H9 (cell line): ENCODE data around the gene FOXK1. TPM values are rescaled to one million over a fixed set of nuclear protein-coding genes. Genes with fewer than 3 reads are reported as not detected.

ENCODE experiments used
- DNase-seq: peaks from one replicate; pipeline ENCODE4 v3.0.0-alpha.2; 2017
- H2AFZ ChIP-seq: one replicate; pipeline ENCODE4 v1.6.1; 2013; ENCODE audit warnings: mild to moderate bottlenecking, low read length, control low read depth, moderate library complexity
- H2AK5ac ChIP-seq: 2 replicates; pipeline ENCODE4 v1.6.1; 2013; ENCODE audit warnings: low read length, control low read depth, mixed read lengths; ENCODE audit not compliant: insufficient read length
- H2BK120ac ChIP-seq: one replicate; pipeline ENCODE4 v1.6.1; 2013; ENCODE audit warnings: low read depth, mild to moderate bottlenecking, low read length, control low read depth, inconsistent platforms; ENCODE audit not compliant: poor library complexity, severe bottlenecking
- H2BK12ac ChIP-seq: 2 replicates; pipeline ENCODE4 v1.6.1; 2013; ENCODE audit warnings: low read length, control low read depth, mixed read lengths, low read depth; ENCODE audit not compliant: insufficient read length
- H2BK15ac ChIP-seq: 2 replicates; pipeline ENCODE4 v1.6.1; 2013; ENCODE audit warnings: low read depth, low read length, control low read depth
- H2BK20ac ChIP-seq: one replicate; pipeline ENCODE4 v1.6.1; 2013; ENCODE audit warnings: low read depth, mild to moderate bottlenecking, low read length, control low read depth, inconsistent platforms; ENCODE audit not compliant: poor library complexity, severe bottlenecking
- H2BK5ac ChIP-seq: 2 replicates; pipeline ENCODE4 v1.6.1; 2013; ENCODE audit warnings: low read length, control low read depth, mixed read lengths; ENCODE audit not compliant: insufficient read length
- H3K14ac ChIP-seq: 2 replicates; pipeline ENCODE4 v1.6.1; 2013; ENCODE audit warnings: low read length, control low read depth; ENCODE audit not compliant: insufficient read depth
- H3K18ac ChIP-seq: 2 replicates; pipeline ENCODE4 v1.6.1; 2013; ENCODE audit warnings: low read depth, mild to moderate bottlenecking, mixed read lengths, low read length, control low read depth; ENCODE audit not compliant: insufficient read length
- H3K23ac ChIP-seq: 2 replicates; pipeline ENCODE4 v1.6.1; 2013; ENCODE audit warnings: low read length, control low read depth, mixed read lengths, low read depth; ENCODE audit not compliant: insufficient read length
- H3K23me2 ChIP-seq: 2 replicates; pipeline ENCODE4 v1.6.1; 2013; ENCODE audit warnings: low read depth, mild to moderate bottlenecking, mixed read lengths, low read length, control low read depth; ENCODE audit not compliant: insufficient read length, poor library complexity, severe bottlenecking
- H3K27ac ChIP-seq: 2 replicates; pipeline ENCODE4 v1.5.1; 2013; ENCODE audit warnings: low read length, control low read depth, mixed read lengths, low read depth; ENCODE audit not compliant: insufficient read length
- H3K27me3 ChIP-seq: 2 replicates; pipeline ENCODE4 v1.6.1; 2013; ENCODE audit warnings: low read length, control low read depth, inconsistent platforms; ENCODE audit not compliant: insufficient read depth
- H3K4ac ChIP-seq: 2 replicates; pipeline ENCODE4 v1.6.1; 2013; ENCODE audit warnings: low read depth, mild to moderate bottlenecking, control low read depth, inconsistent platforms, low read length, moderate library complexity
- H3K4me1 ChIP-seq: 2 replicates; pipeline ENCODE4 v1.6.1; 2013; ENCODE audit warnings: low read length, control low read depth, inconsistent platforms; ENCODE audit not compliant: insufficient read depth
- H3K4me2 ChIP-seq: 2 replicates; pipeline ENCODE4 v1.6.1; 2013; ENCODE audit warnings: low read length, control low read depth, mixed read lengths; ENCODE audit not compliant: insufficient read length, insufficient read depth
- H3K56ac ChIP-seq: 2 replicates; pipeline ENCODE4 v1.6.1; 2013; ENCODE audit warnings: low read depth, mild to moderate bottlenecking, mixed read lengths, low read length, control low read depth; ENCODE audit not compliant: insufficient read length
- H3K79me1 ChIP-seq: 2 replicates; pipeline ENCODE4 v1.6.1; 2013; ENCODE audit warnings: low read depth, mild to moderate bottlenecking, moderate library complexity, low read length, control low read depth, inconsistent platforms; ENCODE audit not compliant: insufficient read depth, poor library complexity, severe bottlenecking
- H3K79me2 ChIP-seq: 2 replicates; pipeline ENCODE4 v1.6.1; 2013; ENCODE audit warnings: low read length, control low read depth, inconsistent platforms; ENCODE audit not compliant: insufficient read depth
- H3K9ac ChIP-seq: 2 replicates; pipeline ENCODE4 v1.6.1; 2013; ENCODE audit warnings: low read length, control low read depth, mixed read lengths; ENCODE audit not compliant: insufficient read length; ENCODE audit errors: extremely low read depth
- H3K9me3 ChIP-seq: one replicate; pipeline ENCODE4 v1.6.1; 2013; ENCODE audit warnings: low read depth, low read length, inconsistent platforms; ENCODE audit not compliant: control insufficient read depth
- H3T11ph ChIP-seq: one replicate; pipeline ENCODE4 v1.6.1; 2013; ENCODE audit warnings: mild to moderate bottlenecking, low read length, control low read depth, inconsistent platforms
- H4K20me1 ChIP-seq: one replicate; pipeline ENCODE4 v1.6.1; 2013; ENCODE audit not compliant: control insufficient read depth, insufficient read length, insufficient read depth
- H4K5ac ChIP-seq: 2 replicates; pipeline ENCODE4 v1.6.1; 2013; ENCODE audit warnings: low read depth, mild to moderate bottlenecking, mixed read lengths, low read length, control low read depth; ENCODE audit not compliant: insufficient read length
- H4K8ac ChIP-seq: replicated peaks from 2 replicates; pipeline ENCODE4 v1.6.1; 2013; ENCODE audit warnings: low read length, control low read depth, mixed read lengths, low read depth; ENCODE audit not compliant: insufficient read length
- H4K91ac ChIP-seq: 2 replicates; pipeline ENCODE4 v1.6.1; 2013; ENCODE audit warnings: low read depth, mild to moderate bottlenecking, moderate library complexity, mixed read lengths, low read length, control low read depth; ENCODE audit not compliant: insufficient read length
- H3K27ac Mint-ChIP-seq, 3 experiments: 2 replicates in 2 of 3; 3 replicates in 1 of 3; pipeline ENCODE4 v1.8.0; 2020 to 2021; ENCODE audit warnings: mixed read lengths in 3 of 3, mild to moderate bottlenecking in 1 of 3, moderate library complexity in 1 of 3
- H3K27me3 Mint-ChIP-seq: 2 replicates; pipeline ENCODE4 v1.8.0; 2021; ENCODE audit warnings: low read depth, mild to moderate bottlenecking, moderate library complexity, mixed read lengths
- H3K36me3 Mint-ChIP-seq, 3 experiments: 2 replicates in 2 of 3; 3 replicates in 1 of 3; pipeline ENCODE4 v1.8.0; 2020 to 2021; ENCODE audit warnings: low read depth in 3 of 3, mixed read lengths in 3 of 3; ENCODE audit not compliant: insufficient read depth in 1 of 3
- H3K4me1 Mint-ChIP-seq, 2 experiments: 2 replicates each; pipeline ENCODE4 v1.8.0; 2020; ENCODE audit warnings: mixed read lengths in 2 of 2
- H3K4me3 Mint-ChIP-seq, 2 experiments: 2 replicates in 1 of 2; 3 replicates in 1 of 2; pipeline ENCODE4 v1.8.0; 2020 to 2021; ENCODE audit warnings: mild to moderate bottlenecking in 2 of 2, mixed read lengths in 2 of 2, moderate library complexity in 1 of 2
- H3K9me3 Mint-ChIP-seq, 2 experiments: 2 replicates in 1 of 2; 3 replicates in 1 of 2; pipeline ENCODE4 v1.8.0; 2020; ENCODE audit warnings: mild to moderate bottlenecking in 2 of 2, mixed read lengths in 2 of 2, moderate library complexity in 1 of 2
- CTCF ChIP-seq: fragments of 200-600 bp; sonication (generic); conservative IDR thresholded peaks from 3 replicates; pipeline ENCODE4 v1.8.0; 2021; ENCODE audit warnings: antibody characterized with exemption, mild to moderate bottlenecking
- WGBS: extraction: QIAGEN DNeasy Blood & Tissue Kit; methylation state at CpG from one replicate; pipeline ENCODE4 v1.1.7; 2013; ENCODE audit warnings: missing lambda C conversion rate, low lambda C conversion rate, mixed read lengths; ENCODE audit not compliant: insufficient read length; ENCODE audit errors: extremely low coverage; 5-methylcytosine and 5-hydroxymethylcytosine counted together
- total RNA-seq: library from RNA; stranded (reverse); gene quantifications from 2 replicates; pipeline ENCODE4 v1.2.1, GENCODE V29; 2021

FOXK1 gene
- total RNA-seq, 1 experiment from 2014 or later = 14.4 TPM

- Histone ChIP-seq H3K4me1 (no peaks in the 10 kb centered on the region), H2BK12ac (no peak overlapping the region), H3T11ph (no peak overlapping the region), H3K4me2 (no peak overlapping the region), H3K79me2 (no peaks in the 10 kb centered on the region), H3K79me1 (no peaks in the 10 kb centered on the region), H2AFZ (no peak overlapping the region), H3K4ac (no peak overlapping the region), H4K20me1 (no peaks in the 10 kb centered on the region), H2BK20ac (no peak overlapping the region), H3K23ac (no peak overlapping the region), H2BK5ac (no peak overlapping the region), H3K9ac (no peak overlapping the region), H4K91ac (no peak overlapping the region), H2AK5ac (no peak overlapping the region), H3K14ac (no peak overlapping the region), H4K5ac (no peak overlapping the region), H3K27ac (no peak overlapping the region), H3K23me2 (no peaks in the 10 kb centered on the region), H3K56ac (no peak overlapping the region), H4K8ac (no peak overlapping the region), H2BK120ac (no peak overlapping the region), H3K27me3 (no peaks in the 10 kb centered on the region), H2BK15ac (no peak overlapping the region), H3K9me3 (no peaks in the 10 kb centered on the region), H3K18ac (no peak overlapping the region)
- H3K27me3 Mint-ChIP-seq = peaks cover 61% of the 10 kb centered on the region
- H3K4me1 Mint-ChIP-seq = no peaks in the 10 kb centered on the region
- no peak overlapping the region for H3K27ac Mint-ChIP-seq
- no peak overlapping the region for H3K4me3 Mint-ChIP-seq
- no peak for DNase-seq
- no peaks in the 10 kb centered on the region; a peak in 1 of 7 replicates for H3K36me3 Mint-ChIP-seq
- WGBS = no CpG with 5 or more reads among the region's 4 CpGs
- TF ChIP-seq CTCF = no peak
- H3K9me3 Mint-ChIP-seq = peaks cover 13 to 38% of the 10 kb centered on the region in 2 experiments
Observed at GRCh38 chr7:4670791-4671190, 11.3 kb upstream of the FOXK1 start.
